H9 (cell line): ENCODE measurements around the gene ORAI2. TPM values are rescaled to one million over a fixed set of nuclear protein-coding genes. Genes with fewer than 3 reads are reported as not detected.
A peak's percentile ranks its signal among the peaks of the same experiment; 100 is the strongest.
"Not testable (repeated sequence)": the region's sequence is repeated elsewhere in the genome, so short reads cannot be mapped to it uniquely, and the experiment has no call there.

Experiments used
- DNase-seq: peaks from one replicate; pipeline ENCODE4 v3.0.0-alpha.2; 2017
- H2AFZ ChIP-seq: one replicate; pipeline ENCODE4 v1.6.1; 2013; ENCODE audit warnings: mild to moderate bottlenecking, low read length, control low read depth, moderate library complexity
- H2AK5ac ChIP-seq: 2 replicates; pipeline ENCODE4 v1.6.1; 2013; ENCODE audit warnings: low read length, control low read depth, mixed read lengths; ENCODE audit not compliant: insufficient read length
- H2BK120ac ChIP-seq: one replicate; pipeline ENCODE4 v1.6.1; 2013; ENCODE audit warnings: low read depth, mild to moderate bottlenecking, low read length, control low read depth, inconsistent platforms; ENCODE audit not compliant: poor library complexity, severe bottlenecking
- H2BK12ac ChIP-seq: 2 replicates; pipeline ENCODE4 v1.6.1; 2013; ENCODE audit warnings: low read length, control low read depth, mixed read lengths, low read depth; ENCODE audit not compliant: insufficient read length
- H2BK15ac ChIP-seq: 2 replicates; pipeline ENCODE4 v1.6.1; 2013; ENCODE audit warnings: low read depth, low read length, control low read depth
- H2BK20ac ChIP-seq: one replicate; pipeline ENCODE4 v1.6.1; 2013; ENCODE audit warnings: low read depth, mild to moderate bottlenecking, low read length, control low read depth, inconsistent platforms; ENCODE audit not compliant: poor library complexity, severe bottlenecking
- H2BK5ac ChIP-seq: 2 replicates; pipeline ENCODE4 v1.6.1; 2013; ENCODE audit warnings: low read length, control low read depth, mixed read lengths; ENCODE audit not compliant: insufficient read length
- H3K14ac ChIP-seq: 2 replicates; pipeline ENCODE4 v1.6.1; 2013; ENCODE audit warnings: low read length, control low read depth; ENCODE audit not compliant: insufficient read depth
- H3K18ac ChIP-seq: 2 replicates; pipeline ENCODE4 v1.6.1; 2013; ENCODE audit warnings: low read depth, mild to moderate bottlenecking, mixed read lengths, low read length, control low read depth; ENCODE audit not compliant: insufficient read length
- H3K23ac ChIP-seq: 2 replicates; pipeline ENCODE4 v1.6.1; 2013; ENCODE audit warnings: low read length, control low read depth, mixed read lengths, low read depth; ENCODE audit not compliant: insufficient read length
- H3K23me2 ChIP-seq: 2 replicates; pipeline ENCODE4 v1.6.1; 2013; ENCODE audit warnings: low read depth, mild to moderate bottlenecking, mixed read lengths, low read length, control low read depth; ENCODE audit not compliant: insufficient read length, poor library complexity, severe bottlenecking
- H3K27ac ChIP-seq: 2 replicates; pipeline ENCODE4 v1.5.1; 2013; ENCODE audit warnings: low read length, control low read depth, mixed read lengths, low read depth; ENCODE audit not compliant: insufficient read length
- H3K27me3 ChIP-seq: 2 replicates; pipeline ENCODE4 v1.6.1; 2013; ENCODE audit warnings: low read length, control low read depth, inconsistent platforms; ENCODE audit not compliant: insufficient read depth
- H3K4ac ChIP-seq: 2 replicates; pipeline ENCODE4 v1.6.1; 2013; ENCODE audit warnings: low read depth, mild to moderate bottlenecking, control low read depth, inconsistent platforms, low read length, moderate library complexity
- H3K4me1 ChIP-seq: 2 replicates; pipeline ENCODE4 v1.6.1; 2013; ENCODE audit warnings: low read length, control low read depth, inconsistent platforms; ENCODE audit not compliant: insufficient read depth
- H3K4me2 ChIP-seq: 2 replicates; pipeline ENCODE4 v1.6.1; 2013; ENCODE audit warnings: low read length, control low read depth, mixed read lengths; ENCODE audit not compliant: insufficient read length, insufficient read depth
- H3K56ac ChIP-seq: 2 replicates; pipeline ENCODE4 v1.6.1; 2013; ENCODE audit warnings: low read depth, mild to moderate bottlenecking, mixed read lengths, low read length, control low read depth; ENCODE audit not compliant: insufficient read length
- H3K79me1 ChIP-seq: 2 replicates; pipeline ENCODE4 v1.6.1; 2013; ENCODE audit warnings: low read depth, mild to moderate bottlenecking, moderate library complexity, low read length, control low read depth, inconsistent platforms; ENCODE audit not compliant: insufficient read depth, poor library complexity, severe bottlenecking
- H3K79me2 ChIP-seq: 2 replicates; pipeline ENCODE4 v1.6.1; 2013; ENCODE audit warnings: low read length, control low read depth, inconsistent platforms; ENCODE audit not compliant: insufficient read depth
- H3K9ac ChIP-seq: 2 replicates; pipeline ENCODE4 v1.6.1; 2013; ENCODE audit warnings: low read length, control low read depth, mixed read lengths; ENCODE audit not compliant: insufficient read length; ENCODE audit errors: extremely low read depth
- H3K9me3 ChIP-seq: one replicate; pipeline ENCODE4 v1.6.1; 2013; ENCODE audit warnings: low read depth, low read length, inconsistent platforms; ENCODE audit not compliant: control insufficient read depth
- H3T11ph ChIP-seq: one replicate; pipeline ENCODE4 v1.6.1; 2013; ENCODE audit warnings: mild to moderate bottlenecking, low read length, control low read depth, inconsistent platforms
- H4K20me1 ChIP-seq: one replicate; pipeline ENCODE4 v1.6.1; 2013; ENCODE audit not compliant: control insufficient read depth, insufficient read length, insufficient read depth
- H4K5ac ChIP-seq: 2 replicates; pipeline ENCODE4 v1.6.1; 2013; ENCODE audit warnings: low read depth, mild to moderate bottlenecking, mixed read lengths, low read length, control low read depth; ENCODE audit not compliant: insufficient read length
- H4K8ac ChIP-seq: replicated peaks from 2 replicates; pipeline ENCODE4 v1.6.1; 2013; ENCODE audit warnings: low read length, control low read depth, mixed read lengths, low read depth; ENCODE audit not compliant: insufficient read length
- H4K91ac ChIP-seq: 2 replicates; pipeline ENCODE4 v1.6.1; 2013; ENCODE audit warnings: low read depth, mild to moderate bottlenecking, moderate library complexity, mixed read lengths, low read length, control low read depth; ENCODE audit not compliant: insufficient read length
- H3K27ac Mint-ChIP-seq, 3 experiments: 2 replicates in 2 of 3; 3 replicates in 1 of 3; pipeline ENCODE4 v1.8.0; 2020 to 2021; ENCODE audit warnings: mixed read lengths in 3 of 3, mild to moderate bottlenecking in 1 of 3, moderate library complexity in 1 of 3
- H3K27me3 Mint-ChIP-seq: 2 replicates; pipeline ENCODE4 v1.8.0; 2021; ENCODE audit warnings: low read depth, mild to moderate bottlenecking, moderate library complexity, mixed read lengths
- H3K36me3 Mint-ChIP-seq, 3 experiments: 2 replicates in 2 of 3; 3 replicates in 1 of 3; pipeline ENCODE4 v1.8.0; 2020 to 2021; ENCODE audit warnings: low read depth in 3 of 3, mixed read lengths in 3 of 3; ENCODE audit not compliant: insufficient read depth in 1 of 3
- H3K4me1 Mint-ChIP-seq, 2 experiments: 2 replicates each; pipeline ENCODE4 v1.8.0; 2020; ENCODE audit warnings: mixed read lengths in 2 of 2
- H3K4me3 Mint-ChIP-seq, 2 experiments: 2 replicates in 1 of 2; 3 replicates in 1 of 2; pipeline ENCODE4 v1.8.0; 2020 to 2021; ENCODE audit warnings: mild to moderate bottlenecking in 2 of 2, mixed read lengths in 2 of 2, moderate library complexity in 1 of 2
- H3K9me3 Mint-ChIP-seq, 2 experiments: 2 replicates in 1 of 2; 3 replicates in 1 of 2; pipeline ENCODE4 v1.8.0; 2020; ENCODE audit warnings: mild to moderate bottlenecking in 2 of 2, mixed read lengths in 2 of 2, moderate library complexity in 1 of 2
- CTCF ChIP-seq: fragments of 200-600 bp; sonication (generic); conservative IDR thresholded peaks from 3 replicates; pipeline ENCODE4 v1.8.0; 2021; ENCODE audit warnings: antibody characterized with exemption, mild to moderate bottlenecking
- WGBS: extraction: QIAGEN DNeasy Blood & Tissue Kit; methylation state at CpG from one replicate; pipeline ENCODE4 v1.1.7; 2013; ENCODE audit warnings: missing lambda C conversion rate, low lambda C conversion rate, mixed read lengths; ENCODE audit not compliant: insufficient read length; ENCODE audit errors: extremely low coverage; 5-methylcytosine and 5-hydroxymethylcytosine counted together
- total RNA-seq: library from RNA; stranded (reverse); gene quantifications from 2 replicates; pipeline ENCODE4 v1.2.1, GENCODE V29; 2021

Gene ORAI2
- total RNA-seq, 1 experiment from 2014 or later = 26.6 TPM

GRCh38 chr7:102479982-102480637, 46.7 kb downstream of the ORAI2 start:
- DNase-seq, H3K27ac ChIP-seq, H3K79me1 ChIP-seq, H3K23ac ChIP-seq, H4K8ac ChIP-seq, H2BK20ac ChIP-seq, H2AK5ac ChIP-seq, H2AFZ ChIP-seq, H3T11ph ChIP-seq, H4K5ac ChIP-seq, H3K9ac ChIP-seq, H3K4me1 Mint-ChIP-seq, H3K9me3 ChIP-seq, H2BK15ac ChIP-seq, H3K4me2 ChIP-seq, H3K36me3 Mint-ChIP-seq, H3K4me1 ChIP-seq, H3K56ac ChIP-seq, H3K18ac ChIP-seq, H3K4me3 Mint-ChIP-seq, H4K91ac ChIP-seq, H2BK12ac ChIP-seq, H2BK120ac ChIP-seq, H3K23me2 ChIP-seq, H3K4ac ChIP-seq, H3K79me2 ChIP-seq, H3K27ac Mint-ChIP-seq, H3K14ac ChIP-seq, H2BK5ac ChIP-seq, H3K27me3 Mint-ChIP-seq, H4K20me1 ChIP-seq, H3K27me3 ChIP-seq, H3K9me3 Mint-ChIP-seq: not testable (repeated sequence)
- WGBS = no CpG with 5 or more reads among the region's 11 CpGs
- peak; percentile 44; the same call in 2 of the 3 replicates for TF ChIP-seq CTCF

GRCh38 chr7:102481962-102482361, 48.6 kb downstream of the ORAI2 start:
- not testable (repeated sequence) for H3K4me3 Mint-ChIP-seq, H3K14ac ChIP-seq, H2BK120ac ChIP-seq, H2BK20ac ChIP-seq, H4K20me1 ChIP-seq, H4K5ac ChIP-seq, H3K27ac ChIP-seq, H2BK15ac ChIP-seq, H2BK5ac ChIP-seq, H3K4me2 ChIP-seq, H3K9me3 ChIP-seq, H3K79me2 ChIP-seq, H3K4me1 ChIP-seq, H3K4me1 Mint-ChIP-seq, H3K79me1 ChIP-seq, H3K9ac ChIP-seq, H3K18ac ChIP-seq, H3K27me3 Mint-ChIP-seq, H3K36me3 Mint-ChIP-seq, H3K27ac Mint-ChIP-seq, H3K27me3 ChIP-seq, H2BK12ac ChIP-seq, H2AK5ac ChIP-seq, H3K4ac ChIP-seq, H3T11ph ChIP-seq, H2AFZ ChIP-seq, H3K23ac ChIP-seq, H3K23me2 ChIP-seq, H3K56ac ChIP-seq, H4K91ac ChIP-seq, H4K8ac ChIP-seq, DNase-seq, H3K9me3 Mint-ChIP-seq
- WGBS = no CpG with 5 or more reads among the region's 10 CpGs
